ENCODE results near the gene EZH1. TPM values are rescaled to one million over a fixed set of nuclear protein-coding genes. Genes with fewer than 3 reads are reported as not detected.
"Not testable (repeated sequence)": the region's sequence is repeated elsewhere in the genome, so short reads cannot be mapped to it uniquely, and the experiment has no call there.

The EZH1 gene
- total RNA-seq, 1 donor from 2014 or later = 18.2 TPM

DNA sequence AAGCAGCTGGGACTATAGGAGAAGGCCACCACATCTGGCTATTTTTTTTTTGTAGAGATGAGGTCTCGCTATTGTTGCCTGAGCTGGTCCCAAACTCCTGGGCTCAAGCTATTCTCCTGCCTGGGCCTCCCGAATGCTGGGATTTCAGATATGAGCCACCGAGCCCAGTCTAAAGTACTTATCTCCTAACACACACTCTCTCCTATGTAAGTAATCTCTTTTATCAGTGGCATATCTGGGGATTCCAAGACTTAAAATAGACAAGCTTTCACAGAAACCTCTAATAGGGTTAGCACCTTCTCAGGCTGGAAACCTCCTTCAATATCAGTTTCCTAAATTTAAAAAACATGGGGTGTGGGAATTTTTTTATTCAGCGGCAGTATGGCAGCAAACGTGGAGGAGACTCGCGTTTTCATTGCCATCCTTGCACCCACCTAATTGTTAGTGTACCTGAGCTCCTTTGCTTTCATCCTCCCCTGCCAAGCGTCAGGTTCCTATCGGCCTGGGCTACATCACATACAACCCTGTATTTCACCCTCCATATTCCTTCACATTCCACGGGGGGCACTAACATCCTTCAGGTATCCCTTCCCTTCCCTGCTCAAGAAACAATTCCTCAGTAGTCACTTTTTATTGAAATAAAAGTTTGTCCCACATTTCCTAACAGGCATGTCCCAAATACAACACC, 1.1 kb downstream of the EZH1 start:
- no peaks in the 10 kb centered on the region for H3K36me3 ChIP-seq (ENCODE audit: control insufficient read depth, insufficient read depth, low read length)
- no peaks in the 10 kb centered on the region for H3K27me3 ChIP-seq (ENCODE audit: control insufficient read depth, insufficient read depth, low read length)
- DNase-seq (ENCODE audit: low read depth) (no peak), FAIRE-seq (peak; percentile 64)
- TF ChIP-seq, protein P1, sequence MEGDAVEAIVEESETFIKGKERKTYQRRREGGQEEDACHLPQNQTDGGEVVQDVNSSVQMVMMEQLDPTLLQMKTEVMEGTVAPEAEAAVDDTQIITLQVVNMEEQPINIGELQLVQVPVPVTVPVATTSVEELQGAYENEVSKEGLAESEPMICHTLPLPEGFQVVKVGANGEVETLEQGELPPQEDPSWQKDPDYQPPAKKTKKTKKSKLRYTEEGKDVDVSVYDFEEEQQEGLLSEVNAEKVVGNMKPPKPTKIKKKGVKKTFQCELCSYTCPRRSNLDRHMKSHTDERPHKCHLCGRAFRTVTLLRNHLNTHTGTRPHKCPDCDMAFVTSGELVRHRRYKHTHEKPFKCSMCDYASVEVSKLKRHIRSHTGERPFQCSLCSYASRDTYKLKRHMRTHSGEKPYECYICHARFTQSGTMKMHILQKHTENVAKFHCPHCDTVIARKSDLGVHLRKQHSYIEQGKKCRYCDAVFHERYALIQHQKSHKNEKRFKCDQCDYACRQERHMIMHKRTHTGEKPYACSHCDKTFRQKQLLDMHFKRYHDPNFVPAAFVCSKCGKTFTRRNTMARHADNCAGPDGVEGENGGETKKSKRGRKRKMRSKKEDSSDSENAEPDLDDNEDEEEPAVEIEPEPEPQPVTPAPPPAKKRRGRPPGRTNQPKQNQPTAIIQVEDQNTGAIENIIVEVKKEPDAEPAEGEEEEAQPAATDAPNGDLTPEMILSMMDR (IDR thresholded peaks at IDR 0.05; ENCODE audit: insufficient read depth, low read length, severe bottlenecking) = no peak
- peak overlapping the region; percentile 86 for H3K4me3 ChIP-seq (ENCODE audit: low read depth, low read length)

GRCh38 chr17:42742916-42743315, 1.9 kb downstream of the EZH1 start:
- FAIRE-seq; H3K27me3 ChIP-seq (ENCODE audit: control insufficient read depth, insufficient read depth, low read length); H3K4me3 ChIP-seq (ENCODE audit: low read depth, low read length); H3K36me3 ChIP-seq (ENCODE audit: control insufficient read depth, insufficient read depth, low read length); DNase-seq (ENCODE audit: low read depth): not testable (repeated sequence)

GRCh38 chr17:42740699-42741098, 4.1 kb downstream of the EZH1 start:
- Histone ChIP-seq H3K36me3 (ENCODE audit: control insufficient read depth, insufficient read depth, low read length) (no peaks in the 10 kb centered on the region), H3K27me3 (ENCODE audit: control insufficient read depth, insufficient read depth, low read length) (no peaks in the 10 kb centered on the region), H3K4me3 (ENCODE audit: low read depth, low read length) (no peak overlapping the region)
- no peak for DNase-seq (ENCODE audit: low read depth)
- TF ChIP-seq, protein P1 (IDR thresholded peaks at IDR 0.05; ENCODE audit: insufficient read depth, low read length, severe bottlenecking) = no peak
- FAIRE-seq = no peak

- DNase-seq (ENCODE audit: low read depth) (no peak), FAIRE-seq (no peak)
- Histone ChIP-seq H3K4me3 (ENCODE audit: low read depth, low read length) (no peak overlapping the region), H3K27me3 (ENCODE audit: control insufficient read depth, insufficient read depth, low read length) (no peaks in the 10 kb centered on the region), H3K36me3 (ENCODE audit: control insufficient read depth, insufficient read depth, low read length) (peaks cover 10% of the 10 kb centered on the region)
- TF ChIP-seq, protein P1 (IDR thresholded peaks at IDR 0.05; ENCODE audit: insufficient read depth, low read length, severe bottlenecking) = no peak
These were observed 19.7 kb downstream of the EZH1 start for GRCh38 chr17:42725143-42725542.

GRCh38 chr17:42723636-42724035, 21.2 kb downstream of the EZH1 start:
- peaks cover 17% of the 10 kb centered on the region for H3K36me3 ChIP-seq (ENCODE audit: control insufficient read depth, insufficient read depth, low read length)
- TF ChIP-seq, protein P1 (IDR thresholded peaks at IDR 0.05; ENCODE audit: insufficient read depth, low read length, severe bottlenecking) = no peak
- H3K4me3 ChIP-seq (ENCODE audit: low read depth, low read length) = no peak overlapping the region
- FAIRE-seq = no peak
- no peak for DNase-seq (ENCODE audit: low read depth)
- no peaks in the 10 kb centered on the region for H3K27me3 ChIP-seq (ENCODE audit: control insufficient read depth, insufficient read depth, low read length)

DNA sequence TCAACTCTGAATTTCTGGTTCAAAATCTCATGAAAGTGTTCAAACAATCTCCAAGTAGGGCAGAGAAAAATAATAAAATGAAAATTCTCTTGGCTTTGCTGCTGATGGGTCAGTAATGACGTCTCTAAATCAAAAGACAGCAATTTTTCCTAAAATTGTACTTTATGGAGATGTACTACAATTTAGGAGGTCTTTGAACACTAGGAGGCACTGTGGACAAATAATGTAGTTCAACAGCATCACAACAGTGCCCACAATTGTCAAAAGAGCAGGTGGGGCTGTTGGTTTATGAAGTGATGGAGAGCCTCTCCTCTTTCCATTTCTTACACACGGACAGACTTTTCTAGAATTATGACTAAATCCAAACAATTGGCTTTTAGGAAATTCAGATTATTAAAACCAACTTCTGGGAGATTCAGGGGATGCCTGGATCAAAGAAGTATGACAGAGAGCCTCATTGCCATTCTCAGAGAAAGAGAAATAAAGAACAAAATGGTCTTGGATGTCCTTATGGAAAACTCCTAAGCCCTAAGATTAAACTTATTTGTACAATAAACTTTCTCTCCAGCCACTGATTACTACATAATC, 23.8 kb downstream of the EZH1 start:
- TF ChIP-seq, protein P1 (IDR thresholded peaks at IDR 0.05; ENCODE audit: insufficient read depth, low read length, severe bottlenecking) = peak; percentile 54
- DNase-seq (ENCODE audit: low read depth) (peak; percentile 73), FAIRE-seq (no peak)
- peaks cover 25% of the 10 kb centered on the region for H3K36me3 ChIP-seq (ENCODE audit: control insufficient read depth, insufficient read depth, low read length)
- no peaks in the 10 kb centered on the region for H3K27me3 ChIP-seq (ENCODE audit: control insufficient read depth, insufficient read depth, low read length)
- no peak overlapping the region for H3K4me3 ChIP-seq (ENCODE audit: low read depth, low read length)
